ENCODE data around the gene SPG7. TPM values are rescaled to one million over a fixed set of nuclear protein-coding genes. Genes with fewer than 3 reads are reported as not detected.

SPG7 gene
- total RNA-seq, 1 experiment from 2014 or later = 119 TPM

DNA sequence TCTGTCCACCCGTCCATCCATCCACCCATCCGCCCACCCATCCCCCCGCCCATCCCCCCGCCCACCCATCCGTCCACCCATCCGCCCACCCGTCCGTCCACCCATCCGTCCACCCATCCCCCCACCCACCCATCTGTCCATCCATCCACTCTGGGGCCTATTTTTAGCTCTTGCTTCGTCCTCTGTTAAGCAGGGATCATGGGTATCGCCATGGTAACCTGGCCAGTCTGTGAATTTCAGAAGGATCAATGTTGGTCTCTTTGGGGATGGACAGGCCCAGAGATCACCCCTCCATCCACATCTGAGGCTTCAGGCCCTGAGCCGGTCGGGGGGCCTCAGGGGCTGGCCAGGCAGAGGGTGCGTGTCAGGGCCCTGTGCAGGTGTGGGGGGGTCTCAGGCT lies 90.0 kb downstream of the SPG7 start:
- TF ChIP-seq, protein P1, sequence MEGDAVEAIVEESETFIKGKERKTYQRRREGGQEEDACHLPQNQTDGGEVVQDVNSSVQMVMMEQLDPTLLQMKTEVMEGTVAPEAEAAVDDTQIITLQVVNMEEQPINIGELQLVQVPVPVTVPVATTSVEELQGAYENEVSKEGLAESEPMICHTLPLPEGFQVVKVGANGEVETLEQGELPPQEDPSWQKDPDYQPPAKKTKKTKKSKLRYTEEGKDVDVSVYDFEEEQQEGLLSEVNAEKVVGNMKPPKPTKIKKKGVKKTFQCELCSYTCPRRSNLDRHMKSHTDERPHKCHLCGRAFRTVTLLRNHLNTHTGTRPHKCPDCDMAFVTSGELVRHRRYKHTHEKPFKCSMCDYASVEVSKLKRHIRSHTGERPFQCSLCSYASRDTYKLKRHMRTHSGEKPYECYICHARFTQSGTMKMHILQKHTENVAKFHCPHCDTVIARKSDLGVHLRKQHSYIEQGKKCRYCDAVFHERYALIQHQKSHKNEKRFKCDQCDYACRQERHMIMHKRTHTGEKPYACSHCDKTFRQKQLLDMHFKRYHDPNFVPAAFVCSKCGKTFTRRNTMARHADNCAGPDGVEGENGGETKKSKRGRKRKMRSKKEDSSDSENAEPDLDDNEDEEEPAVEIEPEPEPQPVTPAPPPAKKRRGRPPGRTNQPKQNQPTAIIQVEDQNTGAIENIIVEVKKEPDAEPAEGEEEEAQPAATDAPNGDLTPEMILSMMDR (conservative IDR thresholded peaks at IDR 0.05) = no peak
- H3K23ac ChIP-seq (ENCODE audit: insufficient read length, low read depth, low read length) = no peak overlapping the region
- H3K9ac ChIP-seq (ENCODE audit: extremely low read depth, insufficient read length, low read length) = no peak overlapping the region
- no peak overlapping the region for H2BK12ac ChIP-seq (ENCODE audit: insufficient read length, low read depth, low read length)
- no peak overlapping the region for H2BK20ac ChIP-seq (ENCODE audit: low read depth, low read length, poor library complexity, severe bottlenecking)
- H2AFZ ChIP-seq (ENCODE audit: low read length) = no peak overlapping the region
- Mint-ChIP-seq H3K27me3 (ENCODE audit: low read depth) (peaks cover 4% of the 10 kb centered on the region), H3K4me3 (no peak overlapping the region), H3K36me3 (ENCODE audit: insufficient read depth in 1 of 3, low read depth in 3 of 3) (0 out of 7 replicates have a peak, but pooled peaks cover 0 to 3% (median 0%) of the 10 kb centered on the region in 3 experiments), H3K4me1 (peaks cover 5 to 12% of the 10 kb centered on the region in 2 experiments), H3K9me3 (no peaks in the 10 kb centered on the region; a peak in 1 of 5 replicates), H3K27ac (no peak overlapping the region)
- H3K9me3 ChIP-seq (ENCODE audit: control insufficient read depth, low read depth, low read length) = no peaks in the 10 kb centered on the region
- H4K91ac ChIP-seq (ENCODE audit: insufficient read length, low read depth, low read length) = no peak overlapping the region
- no peak for DNase-seq
- H3K56ac ChIP-seq (ENCODE audit: insufficient read length, low read depth, low read length) = no peak overlapping the region
- H3K27ac ChIP-seq (ENCODE audit: insufficient read length, low read depth, low read length) = no peak overlapping the region
- no peaks in the 10 kb centered on the region for H4K20me1 ChIP-seq (ENCODE audit: control insufficient read depth, insufficient read depth, insufficient read length)
- no peak overlapping the region for H3T11ph ChIP-seq (ENCODE audit: low read length)
- H3K23me2 ChIP-seq (ENCODE audit: insufficient read length, low read depth, low read length, poor library complexity, severe bottlenecking) = no peaks in the 10 kb centered on the region
- no peaks in the 10 kb centered on the region; the same call in 1 of the 2 replicates for H3K4me1 ChIP-seq (ENCODE audit: insufficient read depth, low read length)
- H2BK15ac ChIP-seq (ENCODE audit: low read depth, low read length) = no peak overlapping the region
- no peak overlapping the region for H3K18ac ChIP-seq (ENCODE audit: insufficient read length, low read depth, low read length)
- H3K4me2 ChIP-seq (ENCODE audit: insufficient read depth, insufficient read length, low read length) = no peak overlapping the region
- WGBS (ENCODE audit: extremely low coverage, insufficient read length, low lambda C conversion rate) = no CpG with 5 or more reads among the region's 14 CpGs
- H2BK120ac ChIP-seq (ENCODE audit: low read depth, low read length, poor library complexity, severe bottlenecking) = no peak overlapping the region
- no peak overlapping the region for H4K5ac ChIP-seq (ENCODE audit: insufficient read length, low read depth, low read length)
- no peak overlapping the region for H3K4ac ChIP-seq (ENCODE audit: low read depth, low read length)
- no peak overlapping the region for H3K14ac ChIP-seq (ENCODE audit: insufficient read depth, low read length)
- H2BK5ac ChIP-seq (ENCODE audit: insufficient read length, low read length) = no peak overlapping the region
- no peak overlapping the region for H4K8ac ChIP-seq (replicated peaks; ENCODE audit: insufficient read length, low read depth, low read length)
- H3K27me3 ChIP-seq (ENCODE audit: insufficient read depth, low read length) = no peaks in the 10 kb centered on the region
- no peaks in the 10 kb centered on the region for H3K79me2 ChIP-seq (ENCODE audit: insufficient read depth, low read length)
- no peak overlapping the region for H2AK5ac ChIP-seq (ENCODE audit: insufficient read length, low read length)
- no peaks in the 10 kb centered on the region for H3K79me1 ChIP-seq (ENCODE audit: insufficient read depth, low read depth, low read length, poor library complexity, severe bottlenecking)
